ENCODE results near the gene DR1.

DNA sequence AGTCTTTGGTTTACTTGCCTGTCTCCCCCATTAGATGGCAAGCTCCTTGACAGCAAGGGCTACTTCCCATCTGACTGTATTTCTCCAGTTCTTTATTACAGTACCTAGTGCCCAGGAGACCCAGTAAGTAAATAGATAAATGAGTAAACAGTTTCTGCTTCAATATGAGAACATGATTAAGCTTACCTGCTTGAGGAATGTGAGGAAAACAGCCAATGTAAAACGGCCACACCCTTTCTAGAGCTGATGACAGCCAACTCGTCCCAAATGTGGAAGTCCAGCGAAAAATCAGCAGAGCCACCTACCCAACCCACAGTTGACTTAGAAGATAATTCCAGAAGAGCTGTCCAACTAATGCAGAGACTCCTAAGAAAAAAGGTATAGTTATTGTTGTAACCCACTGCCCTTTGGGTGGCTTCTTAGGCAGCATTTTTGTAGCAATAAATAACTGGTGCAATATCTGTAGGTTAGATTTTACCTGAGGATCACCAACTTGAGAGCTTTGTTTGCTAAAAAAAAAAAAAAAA lies 6.5 kb upstream of the DR1 start:
- TF ChIP-seq, protein P1, sequence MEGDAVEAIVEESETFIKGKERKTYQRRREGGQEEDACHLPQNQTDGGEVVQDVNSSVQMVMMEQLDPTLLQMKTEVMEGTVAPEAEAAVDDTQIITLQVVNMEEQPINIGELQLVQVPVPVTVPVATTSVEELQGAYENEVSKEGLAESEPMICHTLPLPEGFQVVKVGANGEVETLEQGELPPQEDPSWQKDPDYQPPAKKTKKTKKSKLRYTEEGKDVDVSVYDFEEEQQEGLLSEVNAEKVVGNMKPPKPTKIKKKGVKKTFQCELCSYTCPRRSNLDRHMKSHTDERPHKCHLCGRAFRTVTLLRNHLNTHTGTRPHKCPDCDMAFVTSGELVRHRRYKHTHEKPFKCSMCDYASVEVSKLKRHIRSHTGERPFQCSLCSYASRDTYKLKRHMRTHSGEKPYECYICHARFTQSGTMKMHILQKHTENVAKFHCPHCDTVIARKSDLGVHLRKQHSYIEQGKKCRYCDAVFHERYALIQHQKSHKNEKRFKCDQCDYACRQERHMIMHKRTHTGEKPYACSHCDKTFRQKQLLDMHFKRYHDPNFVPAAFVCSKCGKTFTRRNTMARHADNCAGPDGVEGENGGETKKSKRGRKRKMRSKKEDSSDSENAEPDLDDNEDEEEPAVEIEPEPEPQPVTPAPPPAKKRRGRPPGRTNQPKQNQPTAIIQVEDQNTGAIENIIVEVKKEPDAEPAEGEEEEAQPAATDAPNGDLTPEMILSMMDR (IDR thresholded peaks at IDR 0.05), result no peak
- TF ChIP-seq POLR2A (IDR thresholded peaks at IDR 0.05) (no peak), POLR2AphosphoS5 (IDR thresholded peaks at IDR 0.05) (no peak), EP300 (IDR thresholded peaks at IDR 0.05; ENCODE audit: low read depth) (no peak)

All from transverse colon (tissue), 4 donors.